CD14-positive monocyte (primary cell): ENCODE data around the gene ASTN2. TPM values are rescaled to one million over a fixed set of nuclear protein-coding genes. Genes with fewer than 3 reads are reported as not detected.

Experiments used
- DNase-seq, 3 donors: peaks; one replicate each; pipeline ENCODE4 v3.0.0-alpha.2; 2011 to 2022
- H2AFZ ChIP-seq: 2 replicates; pipeline ENCODE4 v1.6.0; 2012; ENCODE audit warnings: mild to moderate bottlenecking, low read depth, low read length, inconsistent platforms; ENCODE audit not compliant: insufficient read depth, poor library complexity, severe bottlenecking
- H3K27ac ChIP-seq, 2 donors: 1 replicate in 1 of 2; 2 replicates in 1 of 2; pipeline ENCODE4 v1.5.1; 2012 to 2013; ENCODE audit warnings: low read length in 2 of 2, control low read depth in 1 of 2, inconsistent platforms in 1 of 2, low read depth in 1 of 2, mild to moderate bottlenecking in 1 of 2
- H3K27me3 ChIP-seq, 2 donors: one replicate each; pipeline versions ENCODE4 v1.6.0 to v1.6.1; 2011 to 2013; ENCODE audit warnings: low read length in 2 of 2; ENCODE audit not compliant: control insufficient read depth in 2 of 2, insufficient read depth in 2 of 2
- H3K36me3 ChIP-seq, 2 donors: replicated peaks in 1 of 2; 1 replicate in 1 of 2; 2 replicates in 1 of 2; pipeline versions ENCODE4 v1.5.1 to v1.6.1; 2012 to 2013; ENCODE audit warnings: low read length in 2 of 2, control low read depth in 1 of 2, inconsistent platforms in 1 of 2, mild to moderate bottlenecking in 1 of 2; ENCODE audit not compliant: insufficient read depth in 2 of 2, control insufficient read depth in 1 of 2
- H3K4me1 ChIP-seq, 2 donors: 1 replicate in 1 of 2; 2 replicates in 1 of 2; pipeline versions ENCODE4 v1.5.1 to v1.6.1; 2012 to 2013; ENCODE audit warnings: low read length in 2 of 2, control low read depth in 1 of 2, inconsistent platforms in 1 of 2, mild to moderate bottlenecking in 1 of 2, moderate library complexity in 1 of 2; ENCODE audit not compliant: insufficient read depth in 2 of 2, control insufficient read depth in 1 of 2
- H3K4me2 ChIP-seq: replicated peaks from 2 replicates; pipeline ENCODE3; 2012; ENCODE audit warnings: low read length, moderate library complexity, mild to moderate bottlenecking; ENCODE audit not compliant: poor library complexity, severe bottlenecking; ENCODE audit errors: extremely low read depth
- H3K4me3 ChIP-seq, 3 experiments: fragments of 200-600 bp in 1 of 3; sonication (generic) in 1 of 3; replicated peaks in 1 of 3; 1 replicate in 2 of 3; 2 replicates in 1 of 3; pipeline ENCODE4 v1.5.1; 2011 to 2013; ENCODE audit warnings: low read length in 3 of 3, mild to moderate bottlenecking in 3 of 3, control low read depth in 2 of 3, low read depth in 2 of 3, inconsistent platforms in 1 of 3, moderate library complexity in 1 of 3
- H3K79me2 ChIP-seq: 2 replicates; pipeline ENCODE4 v1.6.0; 2012; ENCODE audit warnings: mild to moderate bottlenecking, control low read depth, inconsistent platforms, low read length, moderate library complexity; ENCODE audit not compliant: insufficient read depth
- H3K9ac ChIP-seq: 2 replicates; pipeline ENCODE4 v1.6.0; 2017; ENCODE audit warnings: low read length, mild to moderate bottlenecking; ENCODE audit not compliant: insufficient read depth, poor library complexity, severe bottlenecking
- H3K9me3 ChIP-seq, 2 donors: replicated peaks in 1 of 2; 1 replicate in 1 of 2; 2 replicates in 1 of 2; pipeline versions ENCODE4 v1.5.1 to v1.6.1; 2012 to 2013; ENCODE audit warnings: low read length in 2 of 2, control low read depth in 1 of 2; ENCODE audit not compliant: control insufficient read depth in 1 of 2, insufficient read depth in 1 of 2
- H4K20me1 ChIP-seq: 2 replicates; pipeline ENCODE4 v1.6.0; 2012; ENCODE audit warnings: mild to moderate bottlenecking, low read length, control low read depth, moderate library complexity; ENCODE audit not compliant: insufficient read depth
- H3K27ac Mint-ChIP-seq, 7 donors: one replicate each; pipeline ENCODE4 v1.8.0; 2020; ENCODE audit warnings: mild to moderate bottlenecking in 7 of 7, mixed read lengths in 7 of 7, moderate library complexity in 6 of 7, inconsistent platforms in 2 of 7
- H3K27me3 Mint-ChIP-seq, 3 donors: one replicate each; pipeline ENCODE4 v1.8.0; 2021 to 2022; ENCODE audit warnings: low read depth in 3 of 3, mild to moderate bottlenecking in 3 of 3, mixed read lengths in 3 of 3, moderate library complexity in 3 of 3, inconsistent platforms in 1 of 3
- H3K36me3 Mint-ChIP-seq, 2 donors: one replicate each; pipeline ENCODE4 v1.8.0; 2020; ENCODE audit warnings: mixed read lengths in 2 of 2, inconsistent platforms in 1 of 2, mild to moderate bottlenecking in 1 of 2
- H3K4me1 Mint-ChIP-seq: one replicate; pipeline ENCODE4 v1.8.0; 2020; ENCODE audit warnings: mild to moderate bottlenecking, mixed read lengths
- H3K4me3 Mint-ChIP-seq, 2 donors: one replicate each; pipeline ENCODE4 v1.8.0; 2020; ENCODE audit warnings: mild to moderate bottlenecking in 2 of 2, mixed read lengths in 2 of 2, moderate library complexity in 1 of 2
- H3K9me3 Mint-ChIP-seq, 7 donors: one replicate each; pipeline ENCODE4 v1.8.0; 2020 to 2022; ENCODE audit warnings: mixed read lengths in 7 of 7, mild to moderate bottlenecking in 6 of 7, moderate library complexity in 6 of 7, inconsistent platforms in 2 of 7
- CTCF ChIP-seq: fragments of 200-600 bp; IDR thresholded peaks from one replicate; pipeline ENCODE4 v1.8.0; 2022; ENCODE audit warnings: antibody characterized with exemption, mild to moderate bottlenecking
- WGBS: methylation state at CpG from one replicate; pipeline ENCODE4 v1.1.5; 2013; ENCODE audit warnings: missing lambda C conversion rate; ENCODE audit not compliant: insufficient coverage; 5-methylcytosine and 5-hydroxymethylcytosine counted together
- intact Hi-C, 2 donors: fragments of 100-400 bp; cut with micrococcal nuclease; formaldehyde crosslinking; loops; one replicate each; pipeline versions ENCODE4 v1.15.0 to v1.15.1; 2023
- polyA plus RNA-seq, 3 donors: library from polyadenylated mRNA; depleted of rRNA in 1 of 3; unstranded in 2 of 3; stranded (reverse) in 1 of 3; fragments of 300-500 nt in 2 of 3; fragments of >200 nt in 1 of 3; fragmentation: Illumina TruSeq in 2 of 3; gene quantifications; 1 replicate in 2 of 3; 2 replicates in 1 of 3; pipeline ENCODE4 v1.2.3, GENCODE V29; 2012 to 2021

Gene ASTN2
- polyA plus RNA-seq, 3 donors: not detected

- no peak overlapping the region for H3K4me3 ChIP-seq
- peaks cover 0 to 1% (median 0%) of the 10 kb centered on the region in 7 donors for H3K9me3 Mint-ChIP-seq
- no peak overlapping the region for H3K9ac ChIP-seq
- no peaks in the 10 kb centered on the region for H3K79me2 ChIP-seq
- TF ChIP-seq CTCF: no peak
- no peak overlapping the region for H3K27ac Mint-ChIP-seq
- no peak for DNase-seq
- no peaks in the 10 kb centered on the region for H3K27me3 ChIP-seq
- H3K27ac ChIP-seq: no peak overlapping the region
- no CpG with 5 or more reads among the region's 2 CpGs for WGBS
- intact Hi-C loops: no loop called here
- no peaks in the 10 kb centered on the region for H3K4me1 Mint-ChIP-seq
- no peaks in the 10 kb centered on the region for H3K36me3 Mint-ChIP-seq
- no peaks in the 10 kb centered on the region for H3K4me1 ChIP-seq
- H2AFZ ChIP-seq: no peak overlapping the region
- H3K4me2 ChIP-seq: no peak overlapping the region
- no peaks in the 10 kb centered on the region for H4K20me1 ChIP-seq
- H3K4me3 Mint-ChIP-seq: no peak overlapping the region
- H3K9me3 ChIP-seq: no peaks in the 10 kb centered on the region
- no peaks in the 10 kb centered on the region for H3K36me3 ChIP-seq
- peaks cover 0 to 5% (median 0%) of the 10 kb centered on the region in 3 donors for H3K27me3 Mint-ChIP-seq
Measured at GRCh38 chr9:117313989-117314388, 100.9 kb downstream of the ASTN2 start.

- Mint-ChIP-seq H3K9me3 (peaks cover 0 to 2% (median 0%) of the 10 kb centered on the region in 7 donors), H3K27me3 (peaks cover 0 to 3% (median 3%) of the 10 kb centered on the region in 3 donors), H3K4me1 (no peaks in the 10 kb centered on the region), H3K36me3 (no peaks in the 10 kb centered on the region), H3K4me3 (no peak overlapping the region), H3K27ac (no peak overlapping the region)
- Histone ChIP-seq H3K27ac (no peak overlapping the region), H3K79me2 (no peaks in the 10 kb centered on the region), H3K4me2 (no peak overlapping the region), H2AFZ (no peak overlapping the region), H3K36me3 (no peaks in the 10 kb centered on the region), H3K9me3 (no peaks in the 10 kb centered on the region), H4K20me1 (no peaks in the 10 kb centered on the region), H3K9ac (no peak overlapping the region), H3K4me1 (no peaks in the 10 kb centered on the region), H3K4me3 (no peak overlapping the region), H3K27me3 (no peaks in the 10 kb centered on the region)
- 0% methylated on average over 1 of the region's 3 CpGs for WGBS
- intact Hi-C loops: no loop called here
- TF ChIP-seq CTCF: no peak
- no peak for DNase-seq
Measured at GRCh38 chr9:117307701-117308100, 107.2 kb downstream of the ASTN2 start.
